Measurements from ENCODE around the gene ANXA6.
"Not testable (repeated sequence)": the region's sequence is repeated elsewhere in the genome, so short reads cannot be mapped to it uniquely, and the experiment has no call there.

The ANXA6 gene

GRCh38 chr5:151180291-151180690, 22.7 kb upstream of the ANXA6 start:
- DNase-seq = no peak

DNA sequence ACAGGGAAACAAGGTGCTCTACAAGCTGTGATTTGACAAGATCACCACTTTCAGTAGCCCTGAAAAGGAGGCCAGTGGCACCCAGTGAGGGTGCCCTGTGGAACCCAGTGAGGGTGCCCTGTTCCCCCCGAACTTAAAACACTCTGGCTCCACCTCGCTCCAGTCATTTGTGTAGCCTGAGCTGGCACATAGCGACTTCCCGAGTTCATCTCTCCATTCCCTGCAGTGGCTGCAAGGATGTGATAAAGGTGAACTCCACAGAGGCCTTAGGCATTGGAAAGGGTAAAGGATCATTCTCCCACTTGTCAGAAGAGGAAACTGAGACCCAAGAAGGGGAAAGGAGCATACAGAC, 21.9 kb upstream of the ANXA6 start:
- DNase-seq = no peak

- no peak for DNase-seq
Observed at GRCh38 chr5:151178777-151179488, 21.4 kb upstream of the ANXA6 start.

- no peak for DNase-seq
Observed at GRCh38 chr5:151178372-151178771, 20.8 kb upstream of the ANXA6 start.

GRCh38 chr5:151176268-151176667, 18.7 kb upstream of the ANXA6 start:
- DNase-seq = not testable (repeated sequence)

DNA sequence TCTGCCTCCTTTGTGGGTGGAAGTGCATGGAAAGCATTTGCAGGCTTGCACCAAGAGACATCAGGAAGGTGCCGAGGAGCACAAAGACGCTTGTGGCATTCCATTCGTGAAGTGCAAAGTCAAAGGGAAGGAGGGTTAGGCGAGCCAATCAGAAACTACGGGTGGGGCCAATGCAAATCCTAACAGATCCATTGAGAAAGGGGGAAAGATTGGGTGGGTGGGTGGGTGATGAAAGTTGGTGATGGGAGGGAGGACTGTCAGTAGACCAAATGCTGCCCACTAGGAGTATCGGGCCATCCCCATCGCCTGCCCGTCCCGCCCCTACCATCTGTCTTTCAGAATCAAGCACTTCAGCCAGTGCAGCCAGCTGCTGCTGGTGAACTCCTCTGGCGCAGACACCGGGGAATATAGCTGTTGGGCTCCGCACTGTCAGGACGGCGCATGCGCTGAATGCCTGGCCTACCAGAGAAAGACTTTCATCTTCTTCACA, 17.1 kb upstream of the ANXA6 start:
- DNase-seq = no peak

DNA sequence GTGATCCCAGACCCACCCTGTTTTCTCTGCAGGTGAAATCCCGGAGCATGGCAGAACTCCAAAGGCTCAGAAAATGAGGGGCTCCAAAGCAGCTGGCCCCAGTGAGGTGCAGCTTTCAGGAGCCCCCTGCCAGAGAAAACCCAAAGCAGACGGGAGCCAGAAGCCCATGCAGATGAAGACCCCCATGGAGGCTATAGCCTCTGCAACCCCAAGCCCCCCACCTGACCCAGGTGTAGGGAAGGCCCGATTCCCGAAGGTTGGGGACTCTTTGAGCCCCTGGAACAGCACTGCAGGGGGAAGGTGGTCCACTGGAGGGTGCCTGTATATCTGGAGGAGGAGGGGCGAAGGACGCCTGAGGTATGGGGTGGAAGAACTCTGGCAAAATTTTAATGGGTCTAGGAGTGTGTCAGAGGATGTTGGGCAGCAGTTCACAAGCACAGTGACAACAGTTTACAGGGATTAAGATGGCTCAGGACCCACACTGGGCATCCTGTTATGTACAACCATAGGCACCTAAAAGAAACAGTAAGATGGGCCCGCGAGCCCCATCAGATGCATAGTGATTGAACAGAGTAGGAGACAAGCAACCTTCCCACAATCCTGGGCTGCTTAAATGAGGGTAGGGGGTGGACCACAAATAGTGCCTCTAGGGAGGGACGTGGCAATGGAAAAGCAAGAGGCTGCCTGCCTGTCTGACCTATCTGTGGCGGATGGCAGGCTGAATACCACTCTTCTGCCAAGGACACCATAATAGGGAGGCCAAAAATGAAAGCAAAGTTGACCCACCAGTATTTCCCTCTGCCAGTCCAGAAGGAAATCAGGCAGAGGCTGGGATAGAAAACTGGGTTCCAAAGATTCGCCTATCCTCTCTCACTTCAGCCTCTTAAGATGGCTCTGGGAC, 16.4 kb upstream of the ANXA6 start:
- DNase-seq = no peak

DNA sequence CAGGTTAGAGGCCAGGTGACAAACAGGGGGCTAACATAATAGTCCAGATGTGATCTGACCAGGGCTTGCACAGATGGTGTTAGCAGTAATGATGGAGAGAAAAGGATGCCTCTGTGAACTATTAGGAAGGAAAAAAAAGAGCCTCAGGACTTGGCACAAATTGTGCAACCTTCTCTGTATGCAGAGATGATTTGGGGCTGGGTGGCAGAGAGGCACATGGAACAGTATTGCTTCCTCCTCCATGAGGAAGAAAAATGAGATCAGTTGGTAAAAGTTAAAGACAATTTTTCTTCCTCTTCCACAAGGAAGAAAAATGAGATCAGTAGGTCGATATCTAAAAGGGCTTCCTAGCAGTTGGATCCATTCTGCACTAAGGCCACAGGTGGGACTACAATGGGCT, 13.9 kb upstream of the ANXA6 start:
- peak; percentile 66 to 82 for DNase-seq

GRCh38 chr5:151168602-151169344, 11.2 kb upstream of the ANXA6 start:
- DNase-seq = no peak

GRCh38 chr5:151167022-151167421, 9.4 kb upstream of the ANXA6 start:
- no peak for DNase-seq

- peak; percentile 75 to 81 for DNase-seq
Observed at GRCh38 chr5:151164687-151165392, 7.3 kb upstream of the ANXA6 start.

DNA sequence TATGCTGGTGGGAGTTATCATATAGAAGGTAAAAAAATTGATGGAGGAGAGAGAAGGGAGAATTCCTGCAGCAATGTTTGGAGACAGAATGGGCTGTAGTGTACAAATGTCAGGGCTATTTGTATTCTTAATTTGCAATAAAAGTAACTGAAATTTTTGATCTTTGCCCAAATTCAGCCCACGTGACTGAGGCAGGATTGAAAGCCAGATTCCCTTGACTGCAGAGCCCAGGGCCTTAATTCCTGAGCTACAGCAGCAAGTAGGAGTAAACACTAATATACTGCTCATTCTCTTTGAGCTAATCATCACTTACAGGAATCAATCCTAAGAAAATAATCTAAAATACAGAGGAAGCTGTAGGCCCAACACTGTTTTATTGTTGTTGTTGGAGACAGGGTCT, 5.2 kb upstream of the ANXA6 start:
- no peak for DNase-seq

DNA sequence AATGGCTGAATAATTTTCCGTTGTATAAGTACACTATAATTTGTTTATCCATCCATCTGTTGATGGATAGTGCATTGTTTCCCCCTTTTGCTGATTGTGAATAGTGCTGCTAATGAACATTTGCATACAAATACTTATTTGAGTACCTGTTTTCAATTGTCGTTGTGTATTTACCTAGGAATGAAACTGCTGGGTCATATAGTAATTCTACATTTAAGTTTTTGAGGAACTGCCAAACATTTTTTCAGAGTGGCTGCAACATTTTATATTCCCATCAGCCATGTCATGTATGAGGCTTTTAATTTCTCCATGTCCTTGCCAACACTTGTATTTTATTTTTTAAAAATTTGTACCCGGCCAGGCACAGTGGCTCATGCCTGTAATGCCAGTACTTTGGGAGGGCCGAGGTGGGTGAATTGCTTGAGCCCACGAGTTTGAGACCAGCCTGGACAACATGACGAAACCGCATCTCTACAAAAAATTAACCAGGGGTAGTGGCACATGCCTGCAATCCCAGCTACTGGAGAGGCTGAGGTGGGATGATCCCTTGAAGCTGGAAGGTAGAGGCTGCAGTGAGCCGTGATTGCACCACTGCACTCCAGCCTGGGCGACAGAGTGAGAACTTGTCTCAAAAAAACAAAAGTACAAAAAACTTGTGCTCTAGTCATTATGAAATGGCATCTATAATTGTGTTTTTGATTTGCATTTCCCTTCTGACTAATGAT, 2.2 kb upstream of the ANXA6 start:
- DNase-seq = no peak

DNA sequence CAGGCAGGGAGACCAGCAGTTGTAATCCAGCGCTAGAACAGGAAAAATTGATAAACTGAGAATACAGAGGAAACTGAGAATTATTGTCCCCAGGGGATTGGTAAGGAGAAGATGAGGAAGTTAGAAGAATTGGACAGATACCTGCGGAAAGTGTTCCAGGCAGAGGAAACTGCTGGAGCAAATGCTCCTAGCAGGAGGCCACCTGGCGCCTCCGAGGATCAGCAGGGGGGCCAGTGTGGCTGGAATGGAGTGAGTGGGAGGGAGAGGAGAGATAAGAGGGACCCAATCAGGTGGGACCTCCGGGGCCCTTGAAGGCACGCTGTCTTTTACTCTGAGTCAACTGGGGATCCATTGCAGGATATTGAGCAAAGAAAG, 695 bp upstream of the ANXA6 start:
- no peak for DNase-seq

DNA sequence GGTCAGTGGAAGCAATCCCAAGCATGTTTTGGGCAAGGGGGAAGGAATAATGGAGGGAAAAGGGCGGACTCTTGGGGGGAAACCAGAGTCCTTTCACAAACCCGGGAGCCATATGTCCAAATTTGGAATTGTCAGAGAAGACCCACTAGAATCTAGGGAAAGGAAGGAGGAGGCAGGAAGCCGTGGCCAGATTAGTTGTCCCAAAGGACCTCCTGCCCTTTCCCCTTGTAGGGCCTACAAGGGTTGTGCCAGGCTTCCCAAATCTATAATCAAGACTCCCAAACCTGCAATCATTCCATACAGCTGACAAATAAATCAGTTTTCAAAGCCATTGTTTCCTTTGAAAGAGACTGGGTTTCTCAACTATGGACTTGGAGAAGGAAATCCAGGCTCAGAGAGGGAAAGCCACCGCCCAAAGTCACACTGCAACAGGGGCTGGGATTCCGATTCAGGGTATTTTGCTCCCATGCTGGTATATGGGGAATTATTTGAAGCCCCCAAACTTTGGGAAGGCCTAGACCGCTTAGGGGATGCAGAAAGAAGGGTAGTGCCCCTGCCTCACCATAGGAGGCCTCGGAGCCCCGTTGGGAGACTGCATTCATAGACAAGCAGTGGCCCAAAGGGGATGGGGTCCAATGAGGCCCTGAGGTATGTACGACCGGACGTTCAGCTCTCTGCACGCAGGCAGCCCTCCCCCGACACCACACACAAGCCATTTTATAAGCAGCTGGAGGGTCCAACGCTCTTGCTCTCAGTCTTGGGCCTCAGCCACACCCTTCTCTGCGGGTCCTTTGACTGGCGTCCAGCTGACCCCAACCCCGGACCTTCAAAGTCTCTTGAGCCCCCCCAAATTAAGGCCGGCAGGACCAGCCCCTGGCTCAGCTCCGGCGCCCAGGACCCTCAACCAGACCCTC, 815 bp downstream of the ANXA6 start:
- peak in 1 of 2 experiments; percentile 5 for DNase-seq

GRCh38 chr5:151155775-151156506, 1.6 kb downstream of the ANXA6 start:
- peak; percentile 25 to 33 for DNase-seq

DNA sequence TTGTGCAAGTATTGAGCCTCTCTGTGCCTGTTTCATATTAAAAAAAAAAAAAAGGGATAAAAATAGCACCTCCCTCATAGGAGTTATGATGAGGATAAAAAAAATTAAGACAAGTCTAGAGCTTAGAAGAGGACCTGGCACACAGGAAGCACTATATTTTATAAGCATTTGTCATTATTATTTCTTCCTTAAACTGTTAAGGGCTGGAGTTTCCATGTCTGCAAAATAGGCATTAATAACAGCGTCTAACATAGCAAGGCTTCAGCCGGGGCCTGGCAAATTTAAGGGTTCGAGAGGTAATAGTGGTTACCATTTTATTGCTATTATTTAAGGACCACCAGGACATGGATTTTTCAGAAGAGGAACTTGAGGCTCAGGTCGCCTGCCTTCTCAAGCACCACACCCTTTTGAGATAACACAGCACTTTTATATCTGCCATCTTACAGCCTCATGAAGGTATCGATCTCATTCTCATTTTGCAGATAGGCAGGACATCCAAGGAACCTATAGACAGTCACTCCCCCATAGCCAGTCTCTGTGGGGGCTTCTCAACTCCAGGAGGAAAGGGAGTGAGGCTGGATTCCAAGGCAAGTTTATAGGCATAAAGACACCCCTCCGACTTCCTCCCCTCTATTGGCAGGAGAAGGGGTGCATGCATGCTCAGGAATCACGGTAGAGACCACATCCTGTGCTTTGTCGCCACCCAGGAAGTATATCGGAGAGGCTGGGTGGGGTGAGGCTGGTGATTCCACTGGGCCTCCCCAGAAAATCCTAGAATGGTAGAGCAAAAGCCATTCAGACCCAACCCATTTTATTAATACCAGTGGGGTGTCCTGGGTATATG, 2.4 kb downstream of the ANXA6 start:
- peak; percentile 24 to 26 for DNase-seq

DNA sequence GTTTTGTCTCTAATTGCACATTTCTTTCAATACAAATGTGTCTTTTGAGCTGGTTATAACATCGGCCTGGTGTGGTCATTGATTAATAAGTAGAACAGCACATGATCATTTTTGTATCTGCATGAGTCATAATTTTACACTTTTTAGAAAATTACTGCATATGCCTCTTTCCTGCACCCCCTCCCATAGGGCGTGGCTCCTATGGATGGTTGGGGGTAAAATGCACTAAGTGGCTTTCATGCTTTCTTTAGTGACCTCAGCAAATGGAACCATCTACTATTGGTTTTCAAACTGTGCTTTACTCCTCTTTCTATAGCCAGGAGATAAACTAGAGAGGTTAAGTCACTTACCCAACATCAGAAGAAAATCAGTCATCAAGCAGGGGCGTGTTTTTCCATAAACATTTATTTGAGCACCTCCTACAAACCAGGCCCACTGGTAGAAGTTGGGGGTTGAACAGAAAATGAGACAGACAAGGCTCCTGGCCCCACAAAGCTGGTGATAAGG, 3.8 kb downstream of the ANXA6 start:
- DNase-seq = no peak

DNA sequence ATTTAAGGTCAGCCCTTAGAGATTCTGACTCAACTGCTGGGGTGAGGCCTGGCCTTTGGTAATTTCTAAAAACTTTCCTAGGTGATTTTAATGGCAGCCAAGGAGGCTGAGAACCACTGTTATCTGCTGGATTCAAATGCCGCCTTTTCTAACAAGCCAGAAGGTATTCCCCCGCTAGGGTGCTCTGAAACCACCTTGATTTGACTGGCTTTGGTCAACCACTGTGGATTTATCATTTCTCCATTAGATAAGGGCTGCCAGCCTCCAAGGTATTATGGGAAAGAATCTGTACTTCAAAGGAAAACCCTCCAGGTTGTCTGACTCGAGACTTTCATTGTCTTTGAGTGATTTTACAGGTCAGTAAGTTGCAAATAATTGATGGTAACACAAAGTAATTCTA, 4.3 kb downstream of the ANXA6 start:
- no peak for DNase-seq

Data from AML-193 (cell line).